Stimulated activated CD8-positive, alpha-beta memory T cell treated with anti-CD3 and anti-CD28 coated beads, Interleukin-4, amount 100 ng/mL, for 1 hour (primary cell): ENCODE measurements around the gene TMTC2.

Experiments
- DNase-seq, 2 donors: peaks; one replicate each; pipeline ENCODE4 v3.0.0-alpha.2; 2020; ENCODE audit warnings: low read depth in 2 of 2, low spot score in 1 of 2

Gene TMTC2

GRCh38 chr12:82948491-82948890 is 261.8 kb downstream of the TMTC2 start:
- no peak for DNase-seq

GRCh38 chr12:82950356-82950755 is 263.6 kb downstream of the TMTC2 start:
- DNase-seq: no peak

GRCh38 chr12:82952946-82953345 is 266.2 kb downstream of the TMTC2 start:
- no peak for DNase-seq

GRCh38 chr12:82953397-82953796 is 266.7 kb downstream of the TMTC2 start:
- DNase-seq: no peak

GRCh38 chr12:82954064-82954463 is 267.4 kb downstream of the TMTC2 start:
- DNase-seq: no peak

- no peak for DNase-seq
Measured at GRCh38 chr12:82954572-82954971, 267.9 kb downstream of the TMTC2 start.

- no peak for DNase-seq
Measured at GRCh38 chr12:82955043-82955442, 268.3 kb downstream of the TMTC2 start.

DNA sequence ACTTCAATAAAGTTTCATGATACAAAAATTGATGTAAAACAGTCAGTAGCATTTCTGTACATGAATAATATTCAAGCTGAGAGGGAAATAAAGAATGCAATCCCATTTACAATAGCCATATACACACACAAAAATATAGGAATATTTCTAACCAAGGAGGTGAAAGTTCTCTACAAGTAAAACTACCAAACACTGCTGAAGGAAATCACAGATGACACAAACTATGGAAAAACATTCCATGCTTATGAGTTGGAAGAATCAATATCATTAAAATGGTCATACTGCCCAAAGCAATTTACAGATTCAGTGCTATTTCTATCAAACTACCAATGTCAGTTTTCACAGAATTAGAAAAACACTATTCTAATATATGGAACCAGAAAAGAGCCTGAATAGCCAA is 272.3 kb downstream of the TMTC2 start:
- no peak for DNase-seq

DNA sequence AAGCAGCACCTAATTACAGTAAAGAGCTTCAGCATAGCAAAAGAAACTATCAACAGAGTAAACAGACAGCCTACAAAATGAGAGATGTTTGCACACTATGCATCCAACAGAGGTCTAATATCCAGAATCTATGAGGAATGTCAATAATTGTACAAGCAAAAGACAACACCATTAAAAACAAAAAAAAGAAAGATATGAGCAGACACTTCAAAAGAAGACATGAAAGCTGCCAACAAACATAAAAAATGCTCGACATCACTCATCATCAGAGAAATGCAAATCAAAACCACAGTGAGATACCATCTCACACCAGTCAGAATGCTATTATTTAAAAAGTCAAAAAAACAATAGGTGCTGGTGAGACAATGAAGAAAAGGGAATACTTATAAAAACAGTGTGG is 273.1 kb downstream of the TMTC2 start:
- DNase-seq: no peak

- no peak for DNase-seq
Measured at GRCh38 chr12:82961835-82962234, 275.1 kb downstream of the TMTC2 start.

GRCh38 chr12:82963956-82964355 is 277.2 kb downstream of the TMTC2 start:
- DNase-seq: no peak

DNA sequence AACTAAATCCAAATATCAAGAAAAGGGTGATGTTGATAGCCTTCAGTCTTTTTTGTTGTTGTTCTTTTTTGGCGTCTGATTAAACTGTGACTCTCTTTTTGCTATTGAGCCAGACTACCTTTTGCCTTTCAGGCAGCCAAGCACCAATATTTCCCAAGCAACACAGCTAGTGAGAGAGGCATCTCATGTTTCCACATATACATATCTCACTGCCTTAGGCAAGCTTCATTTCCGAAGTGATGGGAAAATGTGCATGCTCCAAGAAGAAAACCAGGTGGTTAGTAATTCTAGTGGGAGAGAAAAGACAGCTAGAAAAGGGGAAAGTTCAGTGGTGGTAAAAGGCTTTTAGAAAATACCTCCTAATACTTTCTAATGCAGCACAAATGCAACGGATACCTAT is 277.7 kb downstream of the TMTC2 start:
- DNase-seq: no peak

- no peak for DNase-seq
Measured at GRCh38 chr12:82966001-82966559, 279.4 kb downstream of the TMTC2 start.

GRCh38 chr12:82968631-82969367 is 282.1 kb downstream of the TMTC2 start:
- DNase-seq: no peak

- DNase-seq: no peak
Measured at GRCh38 chr12:82970614-82971013, 283.9 kb downstream of the TMTC2 start.

GRCh38 chr12:82971584-82971983 is 284.9 kb downstream of the TMTC2 start:
- no peak for DNase-seq

GRCh38 chr12:82972624-82973023 is 285.9 kb downstream of the TMTC2 start:
- no peak for DNase-seq

- no peak for DNase-seq
Measured at GRCh38 chr12:82973592-82973991, 286.9 kb downstream of the TMTC2 start.

DNA sequence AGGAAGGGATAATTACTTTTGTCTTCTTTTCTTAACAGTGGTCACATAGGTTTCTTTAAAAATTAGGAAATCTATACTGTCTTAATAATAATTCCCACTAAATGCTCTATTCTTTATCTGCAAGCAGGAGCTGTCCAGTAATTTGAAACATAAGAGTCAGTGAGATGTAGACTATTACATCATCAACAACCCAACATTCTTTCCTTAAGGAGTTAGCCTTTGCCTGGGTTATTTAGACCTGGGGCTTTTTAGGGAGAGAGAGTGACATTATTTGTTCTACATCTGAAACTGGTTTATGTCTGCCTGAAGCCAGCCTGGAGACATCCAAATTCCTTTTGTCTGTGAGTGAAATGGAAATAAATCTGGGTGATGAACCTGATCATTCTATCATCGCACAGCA is 294.4 kb downstream of the TMTC2 start:
- DNase-seq: no peak

- DNase-seq: no peak
Measured at GRCh38 chr12:82994117-82994516, 307.4 kb downstream of the TMTC2 start.

- DNase-seq: no peak
Measured at GRCh38 chr12:82996168-82996812, 309.6 kb downstream of the TMTC2 start.

- no peak for DNase-seq
Measured at GRCh38 chr12:82998509-82998908, 311.8 kb downstream of the TMTC2 start.

DNA sequence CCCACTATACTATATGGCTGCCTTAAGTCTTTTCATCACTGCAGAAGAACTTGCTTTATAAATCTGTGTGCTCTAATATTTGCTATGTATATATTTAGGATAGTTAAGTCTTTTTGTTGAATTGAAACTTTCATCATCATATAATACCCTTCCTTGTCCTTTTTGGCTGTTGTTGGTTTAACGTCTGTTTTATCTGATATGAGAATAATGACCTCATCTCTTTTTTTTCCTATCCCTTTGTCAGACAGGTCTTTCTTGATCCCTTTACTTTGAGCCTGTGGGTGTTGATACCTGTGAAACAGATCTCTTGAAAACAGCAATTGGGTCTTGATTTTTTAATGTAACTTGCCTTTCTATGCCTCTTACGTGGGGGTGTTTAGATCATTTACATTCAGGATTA is 316.3 kb downstream of the TMTC2 start:
- DNase-seq: no peak
